Measurements from ENCODE around the gene POLG.
A peak's percentile ranks its signal among the peaks of the same experiment; 100 is the strongest.

Gene POLG

DNA sequence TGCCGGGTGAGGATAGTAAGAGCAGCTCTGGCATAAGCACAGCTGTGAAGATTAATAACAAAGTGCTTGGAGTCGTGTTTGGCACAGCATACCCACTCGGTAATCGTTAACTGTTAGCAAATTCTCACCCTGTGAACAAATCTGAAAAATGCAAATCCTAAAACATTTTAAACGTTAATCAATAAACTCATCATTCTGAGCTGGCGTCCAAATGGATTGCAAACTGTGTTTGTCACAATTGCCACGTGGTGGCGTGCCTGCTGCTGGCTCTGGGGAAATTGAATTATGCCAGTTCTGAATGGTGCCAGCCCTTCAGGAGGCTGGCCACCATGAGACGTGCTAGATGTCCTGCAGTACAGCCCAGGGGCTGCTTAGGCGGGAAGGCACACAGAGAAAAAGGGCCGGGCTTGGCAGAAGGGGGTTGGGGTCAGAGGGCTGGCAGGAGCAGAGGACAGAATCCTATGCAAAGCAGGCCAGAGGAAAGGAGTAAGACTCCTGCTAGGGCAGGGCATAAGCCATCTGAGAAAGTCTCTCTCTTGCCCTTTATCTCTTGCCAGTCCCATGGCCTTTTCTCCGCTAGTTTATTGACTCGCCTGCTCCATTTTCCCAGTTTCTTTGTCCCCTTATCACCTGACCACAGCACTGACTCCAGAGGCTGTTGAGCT is 22.1 kb upstream of the POLG start:
- no peak for DNase-seq

DNA sequence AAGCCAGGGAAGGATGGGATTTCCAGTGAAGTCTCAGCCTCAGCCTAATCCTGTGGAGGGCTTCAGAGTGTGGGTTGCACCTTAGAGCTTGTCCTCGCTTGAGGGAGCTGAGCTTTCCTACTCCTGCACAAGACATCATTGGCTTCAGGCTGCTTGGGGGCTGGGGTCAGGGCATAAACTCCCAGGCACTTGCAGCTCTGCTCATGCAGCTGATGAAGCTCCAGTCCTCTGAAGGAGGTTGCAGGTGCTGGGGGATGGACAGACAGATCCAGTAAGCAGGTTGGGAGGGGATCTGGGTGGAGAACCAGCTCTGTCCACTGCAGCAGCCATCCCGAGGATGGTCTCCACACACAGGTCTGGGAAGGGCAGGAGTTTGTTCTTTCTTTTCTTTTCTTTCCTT is 19.4 kb upstream of the POLG start:
- DNase-seq, result no peak

DNA sequence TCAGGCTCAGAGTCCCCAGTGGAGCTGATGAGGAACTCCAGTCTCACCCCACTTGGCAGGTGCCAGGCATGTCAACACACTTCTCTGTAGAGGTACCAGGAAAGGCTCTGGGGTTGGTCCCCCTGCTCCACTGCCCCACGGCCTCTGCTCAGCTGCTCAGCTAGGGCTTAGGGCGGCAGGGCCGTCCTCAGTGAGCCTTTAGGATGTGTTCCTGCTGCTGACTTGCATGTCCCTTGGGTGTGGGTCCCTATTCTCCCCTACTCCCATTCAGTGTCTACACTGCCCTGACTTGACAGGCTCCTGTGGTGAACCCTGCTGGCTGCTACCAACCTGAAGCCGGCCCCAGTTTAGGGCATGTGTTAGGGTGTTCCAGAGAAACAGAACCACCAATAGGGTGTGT is 17.9 kb upstream of the POLG start:
- DNase-seq, result no peak

DNA sequence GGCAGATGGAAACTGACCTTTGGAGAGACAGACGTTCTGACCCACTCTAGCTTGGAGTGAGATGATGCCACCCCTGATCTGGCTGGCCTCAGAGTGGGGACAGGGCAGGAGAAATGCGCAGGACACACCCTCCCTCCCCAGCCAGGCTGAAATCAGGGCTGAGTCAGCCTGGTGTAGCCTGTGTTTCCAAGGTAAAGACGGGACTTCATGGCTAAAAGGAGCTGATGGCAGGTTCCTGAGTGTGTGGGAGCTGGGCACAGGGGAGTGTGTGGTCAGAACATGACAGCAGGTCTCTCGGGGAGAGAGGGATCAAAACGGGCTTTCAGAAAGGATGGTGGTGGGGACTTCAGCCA is 14.6 kb upstream of the POLG start:
- DNase-seq, result no peak

DNA sequence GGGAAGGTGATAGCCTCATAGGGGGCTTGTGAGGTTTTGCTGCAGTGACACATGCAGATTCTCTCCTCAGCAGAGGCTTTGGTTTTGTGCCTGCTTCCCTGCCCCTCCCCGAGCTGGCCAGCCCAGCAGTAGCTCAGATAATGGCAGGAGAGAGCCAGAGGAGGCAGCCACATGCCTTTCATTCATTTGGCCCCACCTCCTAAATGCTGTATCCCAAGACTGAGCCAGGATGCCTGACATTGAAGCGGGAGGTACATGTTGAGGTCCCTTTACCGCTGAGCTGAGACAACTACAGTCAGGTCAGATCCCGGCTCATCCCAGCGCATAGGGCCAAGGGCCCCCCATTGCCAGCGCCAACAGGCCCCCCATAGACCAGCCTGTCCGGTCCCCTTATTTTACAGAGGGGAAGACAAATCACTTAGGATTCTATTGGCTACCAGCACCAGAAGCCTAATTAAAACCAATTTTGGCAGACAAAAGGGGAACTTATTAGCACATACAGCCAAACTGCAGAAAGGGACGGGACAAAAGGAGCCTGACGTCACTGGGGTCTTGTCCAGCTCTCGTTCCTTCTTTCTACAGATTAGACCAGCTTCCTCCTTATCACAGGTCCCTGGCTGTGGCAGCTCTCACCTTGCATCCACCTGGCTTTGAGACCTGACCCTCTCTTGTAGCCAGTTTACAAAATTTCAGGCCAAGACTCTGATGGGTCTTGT is 12.1 kb upstream of the POLG start:
- no peak for DNase-seq

DNA sequence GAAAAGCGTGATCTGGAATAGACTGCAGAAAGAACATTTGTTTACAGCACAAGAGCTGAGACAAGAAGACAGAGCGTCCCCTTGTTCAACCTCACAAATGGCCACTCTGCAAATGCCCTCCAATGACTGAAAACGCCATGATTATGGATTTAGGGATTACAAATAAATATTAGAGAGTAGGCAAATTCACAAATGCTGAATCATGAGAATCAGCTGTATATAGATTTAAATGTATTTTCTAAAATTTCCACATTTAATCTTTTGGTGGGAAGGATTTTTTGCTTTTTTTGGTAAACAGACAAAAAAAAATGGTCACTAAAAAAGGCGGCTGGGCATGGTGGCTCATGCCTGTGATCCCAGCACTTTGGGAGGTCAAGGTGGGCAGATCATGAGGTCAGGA is 10.6 kb upstream of the POLG start:
- DNase-seq, result no peak

DNA sequence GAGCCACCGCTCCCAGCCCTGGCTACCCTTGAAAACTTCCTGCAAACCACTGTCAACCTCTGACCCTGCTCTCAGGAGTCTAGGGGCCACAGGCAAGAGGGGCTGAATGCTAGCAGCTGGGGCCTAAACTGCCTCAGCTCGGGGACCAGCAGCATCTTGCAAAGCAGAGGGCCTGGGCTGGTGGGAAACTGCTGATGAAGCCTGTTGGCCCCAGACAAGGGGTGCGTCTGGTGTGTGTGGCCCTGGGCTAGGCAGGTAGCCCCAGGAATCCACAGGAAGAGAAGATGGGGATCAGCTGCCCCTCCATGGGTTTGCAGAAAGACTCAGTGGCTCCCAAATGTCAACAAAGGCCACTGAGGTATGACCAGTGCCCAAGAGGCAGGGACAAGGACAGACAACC is 8.2 kb upstream of the POLG start:
- no peak for DNase-seq

DNA sequence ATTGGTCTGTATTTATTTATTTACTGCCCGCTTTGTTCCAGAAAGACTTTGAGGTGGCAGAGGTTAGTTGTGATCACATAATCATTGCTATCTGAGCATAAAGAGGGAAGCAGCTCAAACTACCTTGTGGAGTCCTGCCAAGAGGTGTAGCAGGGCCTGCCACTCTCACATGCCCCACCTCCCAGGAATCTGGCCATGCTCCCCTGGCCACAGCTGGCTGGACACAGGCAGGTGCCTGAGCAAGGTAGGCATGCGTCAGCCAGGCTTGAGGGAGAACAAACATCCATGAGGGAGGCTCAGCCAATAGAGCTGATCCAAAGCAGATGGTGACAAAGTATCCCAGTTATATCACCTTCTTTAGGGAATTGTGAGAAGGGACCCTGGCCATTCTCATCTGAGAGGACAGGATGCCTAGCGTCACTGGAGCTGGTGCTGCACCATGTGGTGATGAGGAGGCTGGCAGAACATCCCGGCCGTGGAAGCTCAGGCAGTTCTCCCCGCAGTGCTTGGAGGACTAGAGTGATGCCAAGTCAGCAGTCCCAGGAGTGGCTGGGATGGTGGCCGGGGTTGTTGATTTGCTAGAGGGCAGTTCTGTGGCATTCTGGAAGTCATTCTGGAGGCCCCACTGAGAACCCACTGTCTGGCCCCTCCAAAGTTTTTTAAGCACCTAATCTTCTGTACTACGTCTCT is 6.8 kb upstream of the POLG start:
- DNase-seq, result no peak

DNA sequence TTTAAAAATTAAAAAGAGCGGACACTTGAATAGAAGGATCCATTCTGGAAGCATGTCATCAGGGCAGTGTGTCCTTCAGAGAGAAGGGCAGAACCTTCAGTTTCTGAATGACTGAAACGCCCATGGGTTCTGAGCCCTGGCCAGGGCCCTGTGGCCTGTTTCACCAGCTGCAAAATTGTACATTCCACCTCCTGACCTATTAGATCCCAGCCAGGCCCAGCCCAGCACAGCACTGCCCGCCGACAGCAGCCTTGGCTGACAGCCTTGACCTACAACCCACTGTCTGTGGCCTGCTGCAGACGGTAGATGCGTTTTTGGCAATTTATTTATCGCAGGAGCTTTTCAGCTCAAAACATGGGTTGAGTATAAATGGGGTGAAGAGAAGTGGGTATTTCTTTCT is 5.9 kb upstream of the POLG start:
- DNase-seq, result no peak

DNA sequence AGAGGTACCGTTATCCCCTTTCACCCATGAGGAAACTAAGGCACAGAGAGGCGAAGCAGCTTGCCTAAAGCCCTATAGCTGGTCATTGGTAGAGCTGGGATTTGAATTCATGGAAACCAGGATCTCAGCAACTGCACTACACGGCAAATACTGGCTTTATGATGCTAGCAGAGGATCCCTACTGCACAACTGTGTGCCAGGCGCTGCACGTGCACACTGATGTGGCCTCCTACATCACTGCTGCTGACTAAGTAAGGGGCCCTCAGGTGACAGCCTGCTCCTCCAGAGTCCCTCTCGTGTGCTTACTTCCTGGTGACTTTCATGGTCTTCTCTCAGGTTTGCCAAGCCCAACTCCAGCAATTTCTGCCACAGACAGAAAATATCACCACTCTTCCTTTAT is 3.4 kb upstream of the POLG start:
- DNase-seq, result no peak

DNA sequence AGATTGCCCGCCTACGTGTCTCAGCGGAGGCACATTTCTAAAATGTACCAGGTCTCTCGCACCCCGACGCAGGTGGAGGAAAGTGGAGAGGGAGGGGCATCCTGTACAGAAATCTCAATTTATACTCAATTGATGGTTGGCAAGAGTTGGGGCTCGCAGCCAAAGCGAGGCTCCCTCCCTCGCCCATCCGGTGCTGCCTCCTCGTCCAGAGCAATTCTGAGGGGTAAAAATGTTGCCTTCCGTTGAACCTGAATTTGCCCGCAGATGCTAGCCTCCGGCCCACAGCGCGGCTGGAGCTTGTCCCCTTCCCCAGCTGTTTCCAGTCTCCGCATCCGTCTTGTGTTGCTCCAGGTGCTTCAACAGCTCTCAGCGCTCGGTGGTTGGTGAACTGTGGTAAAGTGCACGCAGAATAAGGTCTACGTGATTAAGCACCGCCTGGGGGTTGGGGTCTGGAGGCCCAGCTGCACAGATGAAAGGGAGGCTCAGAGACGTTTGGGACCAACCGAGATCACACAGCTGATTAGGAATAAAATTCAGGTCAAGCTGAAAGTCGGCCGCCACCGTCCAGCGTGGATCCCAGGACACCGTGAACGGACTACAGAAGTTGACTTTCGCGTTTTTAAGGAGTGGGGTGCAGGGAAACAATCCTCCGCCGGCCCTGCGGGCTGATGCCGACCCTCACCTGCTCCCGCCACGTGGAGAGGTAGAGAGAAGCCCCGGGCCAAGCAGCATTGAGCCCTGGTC is 846 bp upstream of the POLG start:
- peak; percentile 44 for DNase-seq

DNA sequence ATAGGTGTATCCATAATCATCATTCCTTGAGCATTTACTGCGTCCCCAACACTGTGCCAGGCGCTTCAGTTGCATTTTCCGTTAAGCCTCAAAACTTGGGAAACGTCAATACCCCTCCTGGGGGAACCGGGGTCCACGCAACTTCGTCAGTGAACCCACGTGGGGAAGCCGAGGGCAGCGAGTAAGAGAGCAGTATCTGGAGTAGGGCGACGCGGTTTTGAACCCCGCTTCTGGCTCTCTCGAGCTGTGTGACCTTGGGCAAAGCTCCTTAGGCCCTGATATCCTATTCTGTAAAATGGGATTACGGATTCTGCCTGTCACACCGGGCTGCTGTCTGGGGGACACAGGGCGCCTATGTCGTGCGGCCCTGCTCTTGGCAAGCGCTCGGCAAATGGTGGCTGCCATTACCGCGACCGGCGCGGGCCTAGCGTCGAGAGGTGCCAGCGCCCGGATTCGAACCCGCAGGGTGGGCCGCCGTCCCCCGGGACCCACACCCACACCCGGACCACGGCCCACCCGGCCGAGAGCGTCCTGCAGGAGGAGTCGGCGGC is 590 bp downstream of the POLG start:
- DNase-seq, result no peak

DNA sequence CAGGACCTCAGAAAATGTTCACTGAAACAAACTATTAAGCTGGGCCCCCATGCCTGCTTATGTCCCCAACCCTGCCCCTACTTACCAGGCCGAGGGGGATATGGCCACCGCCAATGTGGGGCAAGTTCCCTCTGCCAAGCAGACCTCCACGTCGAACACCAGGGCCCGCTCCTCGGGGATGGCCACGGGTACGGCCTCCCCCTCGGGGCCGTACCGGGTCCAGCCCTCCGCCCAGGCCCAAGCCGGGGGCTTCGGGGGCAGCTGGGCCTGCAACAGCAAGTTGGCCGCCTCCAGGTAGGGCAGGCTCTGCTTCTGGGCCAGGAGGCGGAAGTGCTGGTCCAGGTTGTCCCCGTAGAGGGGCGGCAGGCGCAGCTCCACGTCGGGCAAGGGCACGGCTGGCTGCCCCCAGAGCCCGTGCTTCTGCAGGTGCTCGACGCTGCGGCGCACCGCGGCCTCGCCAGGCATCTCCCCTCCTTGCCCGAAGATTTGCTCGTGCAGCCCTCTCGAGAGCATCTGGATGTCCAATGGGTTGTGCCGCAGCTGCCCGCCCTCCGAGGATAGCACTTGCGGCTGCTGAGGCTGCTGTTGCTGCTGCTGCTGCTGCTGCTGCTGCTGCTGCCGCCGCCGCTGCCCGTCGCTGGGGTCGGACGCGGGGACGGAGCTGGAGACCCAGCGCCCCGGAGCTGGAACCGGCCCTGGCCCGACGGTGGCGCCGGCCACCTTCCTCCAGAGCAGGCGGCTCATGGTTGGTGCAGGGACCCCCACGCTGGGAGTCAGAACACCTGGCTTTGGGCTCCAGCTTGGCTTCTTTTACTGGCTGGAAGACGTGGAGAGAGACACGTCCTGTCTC is 1.4 kb downstream of the POLG start:
- DNase-seq, result no peak

DNA sequence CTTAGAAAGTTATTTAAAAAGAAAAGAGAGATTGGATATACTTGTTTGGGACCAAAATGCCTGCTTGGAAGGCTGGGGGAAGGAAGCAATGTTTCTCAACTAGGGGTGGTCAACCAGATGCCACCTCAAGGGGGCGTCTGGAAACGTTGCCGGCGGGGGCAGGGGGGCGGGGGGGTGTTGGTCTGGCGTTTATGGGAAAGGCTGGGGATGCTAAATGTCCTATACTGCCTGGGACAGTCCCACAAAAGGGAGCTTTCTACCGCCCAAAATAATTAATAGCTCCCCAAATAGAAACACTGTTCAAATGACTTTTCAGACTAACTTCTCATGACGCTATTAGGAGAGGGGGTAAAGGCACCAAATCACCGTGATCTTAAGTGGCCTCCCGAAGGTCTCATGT is 2.2 kb downstream of the POLG start:
- DNase-seq, result no peak

DNA sequence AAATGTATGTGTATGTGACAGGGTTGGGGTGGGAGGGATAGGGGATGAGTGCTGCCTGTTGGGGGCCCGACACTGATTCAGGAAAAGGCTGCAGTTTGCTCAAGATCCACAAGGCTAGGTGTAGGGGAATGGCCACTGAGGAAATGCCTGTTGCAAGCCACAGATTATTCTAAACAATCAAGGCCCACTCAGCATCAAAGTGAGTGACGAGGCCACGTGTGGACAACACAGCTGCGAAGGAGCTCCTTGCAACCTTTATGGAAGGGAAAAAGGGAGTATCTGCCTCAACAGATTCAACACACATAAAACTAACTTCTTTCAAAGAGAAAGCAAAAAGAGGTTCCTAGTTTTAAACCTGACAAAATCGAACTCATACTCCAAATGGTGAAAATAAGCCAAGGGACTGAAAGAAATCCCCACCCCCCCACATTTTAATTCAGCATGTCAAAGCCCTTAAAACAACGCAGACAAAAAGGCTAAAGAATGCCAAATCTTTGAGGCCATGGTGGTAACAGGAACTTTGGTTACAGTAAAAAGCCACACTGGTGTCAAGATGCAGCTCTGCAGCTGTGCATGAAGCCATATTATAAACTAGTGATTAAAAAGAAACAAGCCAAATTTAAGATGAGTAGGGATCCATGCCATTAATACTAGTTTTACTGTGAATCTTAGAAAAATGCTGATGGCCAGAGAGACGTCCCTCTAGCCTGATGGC is 3.6 kb downstream of the POLG start:
- no peak for DNase-seq

DNA sequence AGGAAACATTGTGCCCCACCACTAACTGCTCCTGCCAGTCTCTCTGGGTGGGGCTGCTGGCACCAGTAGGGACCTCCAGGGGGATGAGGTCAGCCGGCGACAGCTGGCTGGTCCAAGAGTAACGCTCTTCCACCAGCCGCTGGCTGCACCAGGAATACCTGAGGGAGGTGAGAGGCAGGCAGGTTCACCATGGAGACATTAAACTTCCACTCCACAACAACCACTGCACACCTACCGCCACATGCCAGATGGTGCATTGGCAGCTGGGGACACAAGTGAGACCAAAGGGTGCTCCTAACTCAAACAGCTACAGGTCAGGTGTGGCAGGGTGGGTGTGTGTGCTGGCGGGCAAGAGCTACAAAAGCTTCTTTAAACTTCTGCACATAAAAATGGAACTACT is 4.5 kb downstream of the POLG start:
- DNase-seq, result no peak

DNA sequence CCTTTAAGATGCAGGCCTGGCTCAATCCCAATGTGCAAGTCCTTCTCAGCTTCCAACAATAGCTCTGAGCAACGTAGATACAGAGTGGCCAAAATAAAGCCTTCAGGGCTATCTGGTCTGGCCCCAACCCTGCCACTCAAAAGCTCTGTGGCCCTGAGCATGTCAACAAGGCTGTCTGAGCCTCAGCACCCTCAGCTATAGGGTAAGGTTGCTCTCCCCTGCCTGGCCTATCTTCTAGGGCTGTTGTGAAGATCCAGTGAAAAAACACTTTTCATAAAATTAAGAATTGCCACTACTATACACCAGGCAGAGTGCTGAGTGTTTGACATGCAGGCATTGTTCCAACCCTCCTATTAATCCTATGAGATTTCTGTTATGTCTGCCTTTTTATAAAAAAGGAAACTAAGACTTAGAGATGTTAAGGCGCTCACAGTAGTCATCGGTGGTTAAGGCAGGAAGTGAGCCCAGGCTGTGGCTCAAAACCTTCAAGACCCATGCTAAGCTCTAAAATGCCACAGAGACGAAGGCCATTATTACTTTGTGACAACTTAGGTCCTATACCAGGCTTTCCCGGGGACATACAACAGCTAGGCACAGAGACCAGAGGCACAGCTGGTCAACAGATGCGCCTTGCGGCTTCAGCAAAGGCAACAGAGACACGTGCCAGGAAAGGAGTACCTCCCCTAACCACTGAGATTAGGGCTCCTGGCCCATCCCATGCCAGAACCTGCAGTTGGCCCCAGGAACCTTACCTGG is 5.1 kb downstream of the POLG start:
- peak; percentile 23 for DNase-seq

DNA sequence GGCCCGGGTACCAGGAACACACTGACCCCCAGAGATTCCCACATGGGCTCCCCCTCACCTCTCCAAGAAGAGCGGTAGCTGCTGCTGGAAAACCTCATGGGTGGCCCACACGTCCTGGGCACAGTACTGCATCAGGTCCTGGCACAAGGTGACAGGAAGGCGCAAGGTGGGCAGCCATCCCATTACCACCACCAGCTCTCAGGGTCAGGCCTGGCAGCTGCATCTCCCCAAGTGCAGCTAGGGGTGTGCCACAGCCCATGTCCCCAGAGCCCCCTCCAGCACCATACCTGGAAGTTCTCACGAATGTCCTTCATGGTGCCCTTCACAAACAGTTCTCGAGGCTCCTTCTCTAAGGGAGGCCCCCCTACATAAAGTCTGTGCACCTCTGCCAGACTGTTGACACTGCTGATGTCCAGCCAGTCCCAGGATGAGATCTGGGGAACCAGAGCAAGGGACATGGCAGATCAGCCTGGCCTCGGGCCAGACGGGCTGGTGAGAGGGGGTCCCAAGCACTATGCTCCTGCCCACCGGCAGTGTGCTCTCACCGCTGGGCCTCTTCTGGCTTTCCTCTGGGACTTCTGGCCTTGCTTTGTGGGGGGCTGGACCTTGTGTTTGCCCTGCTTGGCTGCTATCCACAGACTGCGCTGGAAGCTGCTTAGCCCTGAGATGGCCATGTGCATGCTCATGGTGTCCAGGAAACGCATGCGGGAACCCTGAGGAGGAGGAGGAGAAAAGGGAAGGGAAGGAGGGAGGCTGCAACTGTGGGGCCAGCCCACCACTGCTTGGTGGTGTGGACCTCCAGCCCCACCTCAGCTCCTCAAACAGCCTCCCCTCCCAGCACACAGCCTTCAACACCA is 6.0 kb downstream of the POLG start:
- no peak for DNase-seq

DNA sequence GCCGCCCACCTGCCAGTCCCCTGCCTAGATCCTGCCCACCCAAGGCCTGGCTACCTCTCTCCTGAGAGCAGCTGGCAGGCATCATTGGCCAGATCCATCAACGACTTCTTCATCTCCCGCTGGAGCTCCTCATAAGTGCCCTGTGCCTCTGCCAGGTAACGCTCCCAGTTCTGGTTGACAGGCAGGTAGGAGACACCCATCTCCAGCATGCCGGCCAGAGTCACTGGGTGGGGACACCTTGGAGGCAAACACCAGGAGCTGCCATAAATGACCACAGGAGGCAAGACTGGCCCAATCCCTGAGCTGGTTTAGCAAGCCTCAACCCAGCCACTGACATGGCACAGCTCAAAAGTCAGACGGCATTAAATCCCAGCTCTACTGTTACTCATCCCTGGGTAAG is 7.5 kb downstream of the POLG start:
- no peak for DNase-seq

DNA sequence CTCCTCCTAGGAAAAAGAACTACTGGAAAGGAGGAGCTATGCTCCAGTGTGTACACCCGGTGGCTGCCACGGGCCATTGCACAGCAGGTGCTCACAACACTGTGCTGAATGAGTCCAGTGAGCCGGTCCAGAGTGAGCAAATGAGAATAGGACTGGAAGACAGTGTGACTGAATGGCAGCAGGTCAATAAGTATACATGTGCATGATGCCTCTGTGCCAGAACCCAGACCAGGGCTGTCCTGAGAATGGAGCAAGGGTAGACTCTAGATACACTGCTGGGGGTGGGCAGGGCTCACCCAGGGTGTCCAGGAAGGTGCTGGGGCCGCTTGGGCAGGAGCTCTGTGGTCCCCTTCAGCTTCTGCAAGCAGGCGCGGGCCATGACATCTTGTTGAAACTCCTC is 8.3 kb downstream of the POLG start:
- no peak for DNase-seq

Measured in central memory CD4-positive, alpha-beta T cell (primary cell).